A549 (cell line): ENCODE results near the gene MPRIP. TPM values are rescaled to one million over a fixed set of nuclear protein-coding genes. Genes with fewer than 3 reads are reported as not detected.

Experiments
- ATAC-seq, 2 experiments: fragments of 200-7000 bp in 1 of 2; fragments of >200 bp in 1 of 2; cut with Nextera tagmentation in 1 of 2; cut with Tn5 transposase in 1 of 2; 3 replicates each; pipeline versions ENCODE4 v1.8.0 to v1.9.1; 2018 to 2020; ENCODE audit warnings: mild to moderate bottlenecking in 1 of 2, moderate library complexity in 1 of 2
- CTCF ChIA-PET: fragments of 300-600 bp; sonication (Branson Sonifier 250); formaldehyde crosslinking; extraction: SDS; loops from one replicate; lab custom pipeline; 2021; ENCODE audit warnings: antibody characterized with exemption, inconsistent platforms; lab: Yijun Ruan, JAX
- POLR2A ChIA-PET: fragments of 350-600 bp; formaldehyde crosslinking; extraction: SDS; loops from one replicate; lab custom pipeline; 2021; ENCODE audit warnings: antibody characterized with exemption, inconsistent platforms; lab: Yijun Ruan, JAX
- DNase-seq, 2 experiments: peaks; one replicate each; pipeline versions ENCODE4 v3.0.0 to v3.0.0-alpha.2; 2011 to 2016; ENCODE audit warnings: low read depth in 1 of 2, low spot score in 1 of 2
- FAIRE-seq: peaks from 2 replicates; lab custom pipeline; 2011; peaks lifted over from hg19 to GRCh38; lab: Jason Lieb, UNC
- H3K27ac ChIP-seq, 2 experiments: fragments of >200 bp; sonication (Bioruptor Twin); formaldehyde crosslinking; 3 replicates each; pipeline ENCODE4 v1.5.1; 2016 to 2017
- H3K4me1 ChIP-seq: fragments of >200 bp; sonication (Bioruptor Twin); formaldehyde crosslinking; 3 replicates; pipeline ENCODE4 v1.6.1; 2016
- H3K4me2 ChIP-seq: fragments of >200 bp; sonication (Bioruptor Twin); formaldehyde crosslinking; 3 replicates; pipeline ENCODE4 v1.6.1; 2016
- H3K4me3 ChIP-seq: fragments of >200 bp; sonication (Bioruptor Twin); formaldehyde crosslinking; 3 replicates; pipeline ENCODE4 v1.5.1; 2016
- H3K9me3 ChIP-seq: fragments of >200 bp; sonication (Bioruptor Twin); formaldehyde crosslinking; 3 replicates; pipeline ENCODE4 v1.6.1; 2016
- CBX8 ChIP-seq: fragments of 200-600 bp; sonication (generic); IDR thresholded peaks from 2 replicates; pipeline ENCODE4 v1.6.1; 2016
- CHD2 ChIP-seq: fragments of 150-350 bp; IDR thresholded peaks from 2 replicates; pipeline ENCODE4 v1.6.1; 2014; ENCODE audit warnings: low read length; ENCODE audit not compliant: partially characterized antibody
- E2F6 ChIP-seq: IDR thresholded peaks from 2 replicates; pipeline ENCODE4 v1.6.1; 2012; ENCODE audit warnings: low read depth, borderline replicate concordance
- FOSL2 ChIP-seq, 2 experiments: fragments of 450-650 bp in 1 of 2; fragments of >200 bp in 1 of 2; sonication (Bioruptor Twin) in 1 of 2; formaldehyde crosslinking; IDR thresholded peaks; 2 replicates each; pipeline versions ENCODE4 v1.5.0 to v1.6.1; 2016 to 2020; ENCODE audit warnings: mild to moderate bottlenecking in 1 of 2, moderate library complexity in 1 of 2
- HMGXB4 ChIP-seq: fragments of 250-450 bp; sonication (Bioruptor Pico); IDR thresholded peaks from 2 replicates; pipeline ENCODE4 v1.5.0; 2021; ENCODE audit warnings: mild to moderate bottlenecking, moderate library complexity, borderline replicate concordance
- KDM5A ChIP-seq: fragments of 200-600 bp; sonication (generic); IDR thresholded peaks from 2 replicates; pipeline ENCODE4 v1.6.1; 2016; ENCODE audit warnings: antibody characterized with exemption, mild to moderate bottlenecking
- MAFK ChIP-seq: fragments of 450-650 bp; IDR thresholded peaks from 2 replicates; pipeline ENCODE4 v1.6.1; 2014; ENCODE audit not compliant: partially characterized antibody
- MAZ ChIP-seq: fragments of 150-350 bp; IDR thresholded peaks from 2 replicates; pipeline ENCODE4 v1.6.1; 2014; ENCODE audit warnings: antibody characterized with exemption, low read depth, low read length, borderline replicate concordance
- NFE2L2 ChIP-seq: fragments of 150-350 bp; conservative IDR thresholded peaks from 2 replicates; pipeline ENCODE4 v1.6.1; 2014; ENCODE audit warnings: low read length
- NPAS2 ChIP-seq: fragments of 250-450 bp; sonication (Bioruptor Pico); IDR thresholded peaks from 2 replicates; pipeline ENCODE4 v1.8.0; 2022; ENCODE audit warnings: mild to moderate bottlenecking, moderate library complexity, borderline replicate concordance
- NR3C1 ChIP-seq: fragments of >200 bp; sonication (Bioruptor Twin); formaldehyde crosslinking; IDR thresholded peaks from 3 replicates; pipeline ENCODE4 v1.6.1; 2017
- PHF8 ChIP-seq: fragments of 200-600 bp; sonication (generic); IDR thresholded peaks from 2 replicates; pipeline ENCODE4 v1.6.1; 2016; ENCODE audit warnings: low read depth, mild to moderate bottlenecking, antibody characterized with exemption, moderate library complexity, borderline replicate concordance
- POLR2AphosphoS2 ChIP-seq: conservative IDR thresholded peaks from 2 replicates; pipeline ENCODE4 v1.6.1; 2012; ENCODE audit warnings: low read length, improper control_type of control experiment, inconsistent platforms
- RAD21 ChIP-seq, 2 experiments: fragments of >200 bp in 1 of 2; sonication (Bioruptor Twin) in 1 of 2; formaldehyde crosslinking in 1 of 2; IDR thresholded peaks in 1 of 2; conservative IDR thresholded peaks in 1 of 2; 2 replicates in 1 of 2; 3 replicates in 1 of 2; pipeline ENCODE4 v1.6.1; 2012 to 2018; ENCODE audit warnings: inconsistent platforms in 1 of 2
- RARB ChIP-seq: fragments of 250-450 bp; sonication (Bioruptor Pico); IDR thresholded peaks from 2 replicates; pipeline ENCODE4 v1.8.0; 2021; ENCODE audit warnings: mild to moderate bottlenecking, moderate library complexity
- REST ChIP-seq: fragments of 200-600 bp; sonication (generic); IDR thresholded peaks from 2 replicates; pipeline ENCODE4 v1.6.1; 2016; ENCODE audit warnings: antibody characterized with exemption, mild to moderate bottlenecking, moderate library complexity
- SREBF2 ChIP-seq: fragments of 450-650 bp; IDR thresholded peaks from 2 replicates; pipeline ENCODE4 v1.6.1; 2014; ENCODE audit warnings: mild to moderate bottlenecking, moderate library complexity
- ZFP36 ChIP-seq: fragments of 450-650 bp; IDR thresholded peaks from 2 replicates; pipeline ENCODE4 v1.6.1; 2014; ENCODE audit warnings: borderline replicate concordance; ENCODE audit not compliant: partially characterized antibody
- WGBS: methylation state at CpG from one replicate; pipeline ENCODE4 v1.1.6; 2017; ENCODE audit errors: missing lambda C conversion rate; 5-methylcytosine and 5-hydroxymethylcytosine counted together
- polyA plus RNA-seq, 4 experiments: library from polyadenylated mRNA; depleted of rRNA in 3 of 4; stranded (reverse); fragments of >200 nt; fragmentation: RNase III in 1 of 4; extraction: RNeasy Plus Mini Kit Qiagen cat#74134 plus additional on column Dnase treatment in 1 of 4; gene quantifications; 2 replicates in 3 of 4; 3 replicates in 1 of 4; pipeline ENCODE4 v1.2.3, GENCODE V29; 2011 to 2017
- TF ChIP-seq, protein P1 (sequence below): fragments of >200 bp; sonication (Bioruptor Twin); formaldehyde crosslinking; IDR thresholded peaks from 2 replicates; pipeline ENCODE4 v1.6.1; 2016
- TF ChIP-seq, protein P2 (sequence below): IDR thresholded peaks from 2 replicates; pipeline ENCODE4 v1.6.1; 2012

MPRIP gene
- polyA plus RNA-seq, 2 of the 4 experiments (the other 2 are of a cell fraction), result 147 to 228 TPM

GRCh38 chr17:17200311-17200710 lies 158.1 kb downstream of the MPRIP start:
- Histone ChIP-seq H3K9me3 (no peaks in the 10 kb centered on the region), H3K4me2 (no peak overlapping the region), H3K4me3 (no peak overlapping the region), H3K4me1 (peaks cover 14% of the 10 kb centered on the region), H3K27ac (no peak overlapping the region)
- WGBS, result 97% methylated on average over 7 of the region's 7 CpGs
- CTCF ChIA-PET, result interaction anchor here (1.3 to 3.0 kb wide), 6 partner anchors 8 to 203 kb away, joined by 3 to 9 read pairs (median 6); no protein-coding TSS in a partner anchor
- DNase-seq (no peak), FAIRE-seq (no peak), ATAC-seq (no peak)
- POLR2A ChIA-PET, result no interaction called here
- TF ChIP-seq REST (no peak), NPAS2 (CRISPR knock-in tag) (no peak), POLR2AphosphoS2 (no peak), RAD21 (conservative IDR thresholded peaks at IDR 0.05 in 1 of 2, IDR thresholded peaks at IDR 0.05 in 1 of 2) (no peak), KDM5A (no peak), NFE2L2 (no peak), MAZ (no peak), NR3C1 (no peak), ZFP36 (no peak)

DNA sequence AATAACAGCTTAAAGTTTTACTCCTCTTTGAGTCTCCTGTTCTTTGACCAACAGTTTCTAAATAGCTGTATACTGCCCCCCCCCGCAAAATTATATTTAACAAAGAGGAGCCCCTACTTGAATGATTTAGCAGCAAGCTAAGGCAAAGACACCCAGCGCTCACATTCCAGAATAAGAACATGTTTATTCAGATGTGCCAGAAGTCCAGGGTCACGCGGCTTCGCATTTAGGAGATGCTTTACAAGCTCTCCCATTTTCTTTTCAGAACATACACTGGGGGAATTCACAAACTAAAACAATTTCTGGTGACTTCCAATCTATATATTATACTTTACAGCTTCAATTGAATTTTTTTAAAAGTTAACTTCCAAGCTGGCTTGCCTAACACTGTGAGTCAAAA lies 158.6 kb downstream of the MPRIP start:
- no peaks in the 10 kb centered on the region for H3K9me3 ChIP-seq
- FAIRE-seq (no peak), ATAC-seq (no peak), DNase-seq (no peak)
- no peak overlapping the region for H3K4me3 ChIP-seq
- POLR2A ChIA-PET, result no interaction called here
- WGBS, result 92% methylated on average over 5 of the region's 5 CpGs
- H3K4me2 ChIP-seq, result no peak overlapping the region
- CTCF ChIA-PET, result interaction anchor here (1.5 to 3.0 kb wide), 5 partner anchors 10 to 203 kb away, joined by 4 to 9 read pairs (median 6); no protein-coding TSS in a partner anchor
- TF ChIP-seq POLR2AphosphoS2, result no peak
- no peak for TF ChIP-seq RARB
- TF ChIP-seq, protein P1, sequence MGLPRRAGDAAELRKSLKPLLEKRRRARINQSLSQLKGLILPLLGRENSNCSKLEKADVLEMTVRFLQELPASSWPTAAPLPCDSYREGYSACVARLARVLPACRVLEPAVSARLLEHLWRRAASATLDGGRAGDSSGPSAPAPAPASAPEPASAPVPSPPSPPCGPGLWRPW, result no peak
- TF ChIP-seq, protein P2, sequence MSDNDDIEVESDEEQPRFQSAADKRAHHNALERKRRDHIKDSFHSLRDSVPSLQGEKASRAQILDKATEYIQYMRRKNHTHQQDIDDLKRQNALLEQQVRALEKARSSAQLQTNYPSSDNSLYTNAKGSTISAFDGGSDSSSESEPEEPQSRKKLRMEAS, result no peak
- no peak for TF ChIP-seq CHD2
- TF ChIP-seq CBX8, result no peak
- no peak for TF ChIP-seq SREBF2
- no peak overlapping the region for H3K27ac ChIP-seq
- H3K4me1 ChIP-seq, result peaks cover 14% of the 10 kb centered on the region

DNA sequence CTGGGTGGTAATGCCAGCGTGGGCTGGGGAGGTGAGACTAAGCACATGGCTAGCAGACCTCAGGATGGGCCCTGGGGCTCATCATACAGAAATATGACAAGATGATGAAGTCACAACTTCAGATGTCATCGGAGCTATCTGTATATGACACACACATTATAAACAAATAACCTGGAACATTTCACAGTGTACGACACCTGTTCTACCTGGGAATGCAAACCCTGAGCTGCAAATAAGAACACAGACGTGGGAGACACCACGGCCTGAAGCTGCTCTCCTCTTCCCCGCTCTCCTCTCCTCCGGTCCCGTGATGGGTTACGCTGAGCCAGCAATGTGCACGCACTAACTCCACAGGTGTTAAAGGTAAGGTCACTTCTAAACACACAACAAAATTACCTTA lies 159.0 kb downstream of the MPRIP start:
- no peak for DNase-seq
- no peak for TF ChIP-seq FOSL2 (IDR thresholded peaks at IDR 0.05)
- no peak for TF ChIP-seq FOSL2 (CRISPR knock-in tag; IDR thresholded peaks at IDR 0.05)
- no peak for TF ChIP-seq E2F6
- TF ChIP-seq PHF8, result no peak
- peak; percentile 51 for TF ChIP-seq MAFK
- TF ChIP-seq HMGXB4 (CRISPR knock-in tag), result no peak
- ChIA-PET POLR2A (no interaction called here), CTCF (interaction anchor here (1.7 to 3.0 kb wide), 4 partner anchors 11 to 204 kb away, joined by 4 to 9 read pairs (median 6); no protein-coding TSS in a partner anchor)
- no peaks in the 10 kb centered on the region for H3K9me3 ChIP-seq
- FAIRE-seq, result no peak
- no peak overlapping the region for H3K27ac ChIP-seq
- H3K4me2 ChIP-seq, result no peak overlapping the region
- no peak overlapping the region for H3K4me3 ChIP-seq
- 88% methylated on average over 10 of the region's 10 CpGs for WGBS
- peaks cover 14% of the 10 kb centered on the region for H3K4me1 ChIP-seq
- ATAC-seq, result no peak
